Right renal pelvis (tissue), 4 donors: ENCODE results near the gene SPTBN1. TPM values are rescaled to one million over a fixed set of nuclear protein-coding genes. Genes with fewer than 3 reads are reported as not detected.

Experiments
- DNase-seq, 4 donors: peaks; one replicate each; pipeline ENCODE4 v3.0.0-alpha.2; 2013; ENCODE audit warnings: low read depth in 4 of 4, low spot score in 3 of 4, missing footprints in 1 of 4
- polyA plus RNA-seq, 4 donors: library from polyadenylated mRNA; unstranded; fragments of 120-200 nt; gene quantifications; one replicate each; pipeline ENCODE4 v1.2.1, GENCODE V29; 2013; ENCODE audit not compliant: insufficient read length in 4 of 4

SPTBN1 gene
- 100 to 1,000 TPM; 224 to 243 (median 228) TPM for polyA plus RNA-seq

DNA sequence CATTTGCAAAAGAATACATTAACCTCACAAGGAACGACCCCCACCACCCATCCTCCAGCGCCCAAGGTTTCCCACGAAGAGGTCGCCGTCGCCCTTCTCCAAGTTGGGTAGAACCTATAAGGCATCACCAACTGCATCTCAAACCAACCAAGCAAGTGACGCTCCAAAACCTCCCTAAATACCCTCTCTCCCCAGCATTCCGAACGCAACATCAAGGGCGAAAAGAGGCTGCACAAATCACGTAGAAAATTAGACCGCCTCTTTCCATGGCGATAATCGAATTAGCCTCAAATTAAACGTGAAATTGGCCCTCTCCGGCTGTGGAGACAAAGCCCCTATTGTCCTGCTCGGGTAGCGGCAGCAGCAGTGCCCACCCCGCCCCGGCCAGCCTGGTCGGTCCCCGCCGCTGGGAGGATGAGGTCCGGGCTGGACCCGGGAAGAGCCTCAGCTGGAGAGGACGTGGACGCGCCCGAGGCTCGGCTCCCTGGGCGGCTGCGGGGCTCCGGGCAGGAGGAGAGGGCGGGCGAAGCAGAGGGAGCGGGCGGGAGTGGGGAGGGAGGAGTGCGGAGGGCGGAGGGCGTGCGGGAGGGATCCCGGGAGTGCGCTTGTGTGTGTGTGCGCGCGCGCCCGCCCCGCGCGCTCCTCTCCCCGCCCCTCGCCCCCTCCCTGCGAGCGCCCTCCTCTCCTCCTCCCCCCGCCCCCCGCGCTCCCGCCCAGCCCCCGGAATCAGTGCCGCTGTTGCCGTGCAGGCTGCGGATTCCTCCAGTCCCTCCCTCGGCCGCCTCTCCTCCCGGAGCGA is at the start of gene SPTBN1:
SPTBN1 (plus strand) TSS at position 765 of the 799 bp plus-strand sequence. CDS start 70,092 bp downstream, outside the sequence.
- peak; percentile 82 to 85 (median 84) for DNase-seq

DNA sequence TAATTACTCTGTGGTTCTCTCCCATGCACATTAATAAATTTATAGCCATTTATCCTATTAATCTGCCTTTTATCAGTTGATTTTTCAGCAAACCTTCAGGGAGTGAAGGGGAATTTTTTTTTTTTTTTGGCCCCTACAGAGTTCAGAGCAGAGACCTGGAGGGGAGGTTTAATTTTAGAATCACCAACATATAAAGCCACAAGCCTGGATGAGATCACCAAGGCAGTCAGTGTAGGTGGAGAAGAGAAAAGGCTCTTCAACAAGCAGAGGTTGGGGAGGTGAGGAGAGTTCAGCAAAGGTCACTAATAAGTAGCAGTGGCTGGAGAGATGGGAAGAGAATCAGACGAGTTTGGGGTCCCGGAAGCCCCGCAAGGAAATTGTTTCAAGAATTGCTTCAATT is 48.4 kb upstream of the SPTBN1 start:
- DNase-seq = no peak

DNA sequence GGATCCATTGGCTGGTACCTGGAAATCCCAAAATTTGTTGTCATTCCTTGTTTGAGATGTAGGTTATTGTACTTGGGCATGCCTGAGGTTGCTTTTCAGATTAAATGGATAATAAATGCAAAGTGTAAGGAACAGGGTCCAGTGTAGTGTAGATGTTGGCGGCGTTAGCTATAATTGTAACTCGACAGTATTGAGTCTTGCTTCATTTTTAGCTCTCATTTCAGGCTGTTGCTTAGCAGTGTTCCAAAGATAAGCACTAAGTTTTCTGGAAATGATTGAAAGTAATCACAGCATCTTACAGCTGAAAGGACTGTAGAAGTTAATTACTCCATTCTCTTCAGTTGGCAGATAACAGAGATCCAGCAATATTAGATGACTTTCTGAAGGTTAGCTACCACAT is 47.8 kb upstream of the SPTBN1 start:
- no peak for DNase-seq

DNA sequence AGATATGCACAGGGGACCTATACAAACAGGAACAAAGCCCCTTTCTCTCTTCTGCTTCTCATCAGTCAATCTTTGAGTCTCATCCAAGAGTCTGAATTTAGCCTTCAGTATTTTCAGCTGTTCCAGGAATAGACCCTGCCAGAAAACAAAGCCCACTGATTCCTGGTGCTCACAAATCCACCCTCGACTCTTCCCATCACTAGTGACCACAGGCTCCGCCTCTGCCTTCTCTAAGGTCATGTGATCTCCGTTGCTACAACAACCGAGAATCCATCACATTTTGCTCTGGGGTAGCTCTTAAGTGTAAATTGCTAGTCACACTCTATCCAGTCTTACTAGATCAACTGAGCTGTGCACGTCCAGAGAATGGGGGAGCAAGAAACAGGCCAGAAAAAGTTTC is 46.4 kb upstream of the SPTBN1 start:
- DNase-seq = no peak

DNA sequence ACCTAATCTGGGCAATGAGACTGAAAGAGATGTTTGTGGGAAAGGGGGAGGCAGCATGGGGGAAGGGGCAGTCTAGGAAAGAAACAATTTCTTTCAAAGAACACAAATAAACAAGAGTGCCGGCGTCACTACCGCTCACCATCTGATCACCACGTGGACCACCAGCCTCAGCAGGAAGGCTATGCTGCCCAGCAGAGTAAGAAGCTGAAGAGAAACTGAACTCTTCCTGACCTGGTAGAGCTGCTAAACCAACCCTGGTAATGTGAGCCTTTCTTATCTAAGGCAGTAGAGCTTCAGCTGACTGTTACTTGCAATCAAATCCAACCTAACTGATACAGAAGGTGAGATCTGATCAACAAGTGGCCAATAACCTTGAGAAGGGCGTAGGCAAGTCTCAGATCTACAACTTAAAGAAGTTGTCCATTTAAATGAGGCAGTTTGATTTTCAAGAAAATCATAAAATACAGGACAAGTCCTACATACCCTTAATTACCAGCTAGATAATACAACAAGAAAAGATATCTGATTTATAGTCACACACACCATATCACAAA is 44.2 kb upstream of the SPTBN1 start:
- no peak for DNase-seq

DNA sequence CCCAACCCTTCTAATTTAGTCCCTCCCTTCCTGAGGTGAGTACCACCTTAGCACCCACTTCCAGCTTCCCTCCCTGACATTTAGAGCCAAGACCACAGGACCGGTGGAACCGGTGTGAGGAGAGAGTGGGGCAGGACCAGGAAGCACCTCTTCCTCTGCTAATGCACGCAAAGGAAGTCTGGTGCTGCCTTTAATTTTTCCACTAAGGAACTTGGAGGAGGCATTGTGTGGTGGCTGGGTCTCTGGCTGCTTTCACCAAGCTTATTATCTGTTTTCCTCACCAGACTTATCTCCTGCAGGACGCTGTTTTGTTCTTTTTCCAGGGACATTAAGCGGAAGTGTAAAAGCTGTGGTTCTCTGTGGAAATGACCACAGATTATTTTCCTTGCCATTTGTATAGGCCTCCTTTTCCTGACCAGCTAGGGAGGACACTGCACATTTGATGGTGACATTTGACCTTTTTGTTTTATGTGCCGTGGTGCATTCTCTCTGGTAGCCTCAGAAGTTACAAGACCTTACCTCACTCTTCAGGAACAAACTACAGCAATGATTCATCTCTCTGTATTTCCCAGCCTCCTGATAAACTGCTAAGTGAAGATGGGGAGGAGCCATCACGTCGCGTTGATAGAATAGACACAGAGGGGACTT is 39.8 kb upstream of the SPTBN1 start:
- DNase-seq = no peak

DNA sequence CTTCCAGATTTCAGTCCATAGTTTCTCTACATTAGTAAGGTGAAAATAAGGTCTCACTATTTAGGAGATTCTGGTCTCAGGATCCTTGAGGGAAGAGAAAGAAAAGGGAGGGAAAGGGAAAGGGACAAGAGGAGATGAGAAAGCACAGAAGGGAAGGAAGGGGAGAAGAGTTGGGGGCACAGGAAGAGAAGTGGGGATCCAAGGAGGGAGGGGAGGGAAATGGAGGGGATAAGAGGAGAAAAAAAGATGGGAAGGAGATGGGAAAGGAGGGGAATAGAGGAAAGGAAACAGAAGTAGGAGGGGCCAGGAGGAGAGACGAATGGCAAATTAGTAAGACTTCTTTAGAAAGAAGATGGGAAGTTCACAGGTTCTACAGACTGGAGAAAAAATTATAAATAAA is 39.2 kb upstream of the SPTBN1 start:
- no peak for DNase-seq

DNA sequence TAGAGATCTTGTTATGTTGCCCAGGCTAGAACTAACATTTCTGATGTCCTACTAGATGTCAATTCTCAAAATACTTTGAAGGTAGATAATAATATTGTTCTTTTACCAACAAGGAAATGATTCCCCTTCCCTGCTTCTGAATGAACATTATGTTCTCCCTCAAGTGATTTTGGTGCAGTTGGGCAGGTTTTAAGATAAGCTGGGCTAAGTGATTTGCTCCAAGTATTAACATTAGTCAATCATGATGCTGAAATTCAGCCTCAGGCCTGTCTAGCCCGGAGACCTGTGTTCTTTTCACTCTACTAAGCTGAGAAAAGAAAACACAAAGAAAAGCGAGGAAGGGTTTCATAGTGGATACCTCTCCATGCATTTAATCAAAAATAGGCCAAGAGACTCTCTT is 38.5 kb upstream of the SPTBN1 start:
- DNase-seq = no peak

DNA sequence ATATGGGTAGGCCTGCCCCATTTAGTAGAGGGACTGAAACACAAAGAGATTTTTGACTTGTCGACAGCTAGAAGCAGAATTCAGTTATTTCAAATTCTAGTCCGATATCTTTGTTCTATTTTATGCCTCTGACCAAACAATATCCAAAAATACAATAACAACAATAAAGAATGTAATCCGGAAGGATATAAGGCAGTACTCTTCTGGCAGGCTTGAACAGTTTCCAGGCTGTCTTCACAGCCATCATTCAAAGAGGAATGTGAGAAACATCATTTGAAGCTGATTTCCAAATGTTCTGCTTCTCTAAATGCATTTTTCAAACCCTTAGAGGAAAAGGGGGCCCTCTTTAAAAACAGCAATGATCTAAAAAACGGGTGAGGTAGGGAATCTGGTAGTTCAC is 36.7 kb upstream of the SPTBN1 start:
- DNase-seq = no peak

DNA sequence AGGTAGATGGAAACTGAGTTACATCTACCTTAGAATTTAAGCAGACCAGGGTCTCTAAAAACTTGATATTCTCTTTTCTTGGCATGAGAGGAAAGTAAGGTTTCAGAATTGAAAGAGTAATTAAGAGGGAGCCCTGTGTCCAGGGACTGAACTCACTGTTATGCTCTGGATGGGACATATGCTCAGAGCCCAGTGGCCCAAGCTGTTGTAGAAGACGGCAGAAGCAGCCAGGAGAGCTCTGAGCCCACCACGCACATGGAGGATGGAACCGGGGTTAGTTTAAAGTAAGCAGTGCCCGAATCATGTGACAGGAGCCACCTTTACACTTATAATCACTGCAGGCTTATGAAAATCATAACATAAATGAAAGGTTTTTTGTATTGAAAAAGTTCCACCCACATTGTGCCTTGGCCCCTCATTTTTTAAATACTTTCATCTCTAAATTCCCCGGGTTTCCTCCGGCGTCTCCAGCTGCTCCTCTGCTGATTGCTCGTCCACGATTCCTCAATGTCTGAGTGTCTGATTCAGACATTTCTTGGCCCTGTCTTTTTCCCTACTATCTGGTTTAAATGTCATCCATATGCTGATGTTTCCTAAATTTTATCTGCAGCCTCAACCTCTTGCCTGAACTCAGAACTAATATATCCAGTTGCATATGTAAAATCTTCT is 36.1 kb upstream of the SPTBN1 start:
- DNase-seq = no peak

DNA sequence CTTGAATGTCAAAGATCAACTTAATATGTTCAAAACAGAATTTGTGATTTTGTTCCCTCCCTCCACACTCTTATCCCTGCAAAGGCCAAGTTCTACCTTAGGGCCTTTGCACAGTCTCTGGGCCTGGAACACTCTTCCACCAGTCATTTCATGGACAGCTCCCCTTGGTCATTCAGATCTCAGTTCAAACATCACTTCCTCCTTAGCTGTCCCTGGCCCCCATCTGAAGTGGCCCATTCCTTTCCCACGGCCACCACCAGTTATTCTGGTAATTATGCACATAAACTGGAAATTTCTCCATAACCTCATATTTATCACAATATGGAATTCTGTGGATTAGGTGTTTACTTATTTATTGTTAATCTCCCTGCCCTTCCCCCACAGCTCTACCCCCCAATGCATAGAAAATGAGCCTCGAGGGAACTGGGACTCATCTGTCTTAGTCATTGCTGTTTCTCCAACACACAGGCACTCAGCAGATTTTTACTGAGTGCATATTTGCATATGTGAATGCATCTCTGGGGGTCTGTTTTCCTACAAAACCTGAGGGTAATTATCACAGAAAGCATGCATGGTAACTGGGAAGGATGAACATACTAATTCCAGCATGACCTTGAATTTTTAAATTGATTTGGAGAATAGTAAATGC is 35.5 kb upstream of the SPTBN1 start:
- no peak for DNase-seq

DNA sequence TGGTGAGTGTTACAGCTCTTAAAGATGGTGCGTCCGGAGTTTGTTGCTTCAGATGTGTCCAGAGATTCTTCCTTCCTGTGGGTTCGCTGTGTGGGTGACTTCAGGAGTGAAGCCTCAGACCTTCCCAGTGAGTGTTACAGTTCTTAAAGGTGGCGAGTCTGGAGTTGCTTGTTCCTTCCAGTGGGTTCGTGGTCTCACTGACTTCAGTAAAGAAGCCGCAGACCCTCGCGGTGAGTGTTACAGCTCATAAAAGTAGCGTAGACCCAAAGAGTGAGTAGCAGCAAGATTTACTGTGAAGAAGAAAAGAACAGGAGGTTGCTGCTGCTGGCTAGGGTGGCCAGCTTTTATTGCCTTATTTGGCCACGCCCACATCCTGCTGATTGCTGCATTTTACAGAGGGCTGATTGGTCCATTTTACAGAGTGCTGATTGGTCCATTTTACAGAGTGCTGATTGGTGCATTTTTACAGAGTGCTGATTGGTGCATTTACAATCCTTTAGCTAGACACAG is 34.0 kb upstream of the SPTBN1 start:
- no peak for DNase-seq

DNA sequence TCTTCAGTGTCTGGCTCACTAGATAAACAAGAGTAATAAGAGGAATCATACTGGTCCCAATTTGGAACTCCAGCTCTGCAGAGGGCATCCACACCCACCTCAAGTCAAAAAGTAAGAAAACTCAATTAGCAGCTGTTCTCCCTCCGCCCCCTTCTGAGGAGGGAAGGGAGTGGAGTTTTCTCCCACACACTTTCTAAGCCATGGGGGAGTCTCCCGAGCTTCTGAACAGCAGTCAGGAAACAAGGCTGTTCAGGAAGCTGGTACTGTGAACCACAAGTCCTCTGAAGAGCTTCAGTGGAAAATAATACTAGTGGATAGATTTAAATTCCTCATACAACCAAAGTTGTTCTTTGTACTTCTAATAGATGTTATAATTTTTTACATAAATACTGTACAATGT is 32.9 kb upstream of the SPTBN1 start:
- DNase-seq = no peak

DNA sequence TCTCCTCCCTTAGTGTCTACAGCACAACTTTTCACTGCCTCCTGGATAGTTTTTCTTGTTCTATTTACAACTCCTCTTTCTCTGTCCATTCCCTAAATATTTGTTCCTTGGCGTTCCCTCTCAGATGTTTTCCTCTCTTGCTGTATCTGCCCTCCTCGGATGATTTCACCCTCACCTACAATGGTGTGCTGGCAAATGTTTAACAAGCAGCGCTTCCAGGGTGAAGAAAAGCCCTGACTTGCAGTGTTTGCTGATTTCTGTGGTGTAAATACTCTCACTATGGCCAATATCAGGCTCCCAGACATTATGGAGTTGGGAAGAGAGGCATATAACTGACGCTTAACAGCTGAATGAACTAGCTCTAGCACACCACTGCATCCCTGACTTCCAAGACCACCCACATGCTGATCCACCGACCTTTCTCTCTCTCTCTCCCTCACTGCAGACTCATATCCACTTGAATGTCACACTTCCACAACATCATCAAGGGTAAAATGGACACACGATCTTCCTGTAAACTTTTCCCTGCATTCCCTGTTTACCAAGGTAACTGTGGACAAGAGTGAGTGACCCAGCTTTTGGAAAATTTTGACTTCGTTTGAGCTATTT is 31.5 kb upstream of the SPTBN1 start:
- DNase-seq = no peak

DNA sequence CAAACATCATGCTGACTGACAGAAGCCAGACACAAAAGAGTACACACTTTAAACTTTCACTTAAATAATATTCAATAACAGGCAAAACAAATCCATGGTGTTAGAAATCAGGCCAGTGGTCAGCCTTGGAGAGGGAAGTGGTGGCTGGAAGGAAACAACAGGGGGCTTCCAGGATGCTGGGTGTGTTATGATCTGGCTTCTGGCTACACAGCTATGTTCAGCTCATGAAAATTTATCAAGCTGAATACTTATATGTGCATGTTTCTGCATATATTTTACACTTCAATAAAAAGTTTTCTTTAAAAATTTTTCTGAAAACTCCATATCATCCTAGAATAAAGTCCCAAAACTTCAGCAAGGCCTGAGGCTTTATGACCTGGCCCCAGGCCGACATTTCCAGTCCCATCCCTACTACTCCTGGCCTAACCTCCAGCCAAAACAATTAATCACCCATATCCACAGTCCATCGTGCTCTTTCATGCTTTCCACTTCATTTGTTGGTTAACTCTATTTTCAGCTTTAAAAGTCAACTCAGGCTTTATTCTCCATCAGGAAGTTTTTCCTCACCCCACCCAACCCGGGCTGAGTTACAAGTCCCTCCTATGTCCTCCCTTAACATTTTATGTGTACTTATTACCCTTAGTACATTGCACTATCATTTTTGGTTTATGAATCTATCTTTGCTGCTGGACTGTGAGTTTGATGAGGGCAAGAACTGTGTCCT is 27.9 kb upstream of the SPTBN1 start:
- DNase-seq = no peak

DNA sequence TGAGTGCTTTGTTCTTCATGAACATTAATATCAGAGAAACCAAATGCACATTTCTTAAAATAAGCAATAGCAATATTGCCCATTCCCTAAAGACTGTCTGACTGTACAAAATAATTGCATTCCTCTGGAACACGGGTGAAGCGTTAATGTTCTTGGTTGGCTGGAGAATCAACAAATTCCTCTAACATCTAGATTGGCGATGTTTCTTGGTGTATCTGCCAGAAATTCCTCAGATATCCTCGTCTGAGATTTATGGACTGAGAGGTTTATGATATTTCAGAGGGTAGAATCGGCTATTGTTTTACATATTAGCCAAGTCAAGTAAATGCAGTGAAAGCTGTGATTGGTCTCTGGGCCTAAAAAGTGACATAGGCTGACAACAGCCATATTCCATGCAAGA is 27.1 kb upstream of the SPTBN1 start:
- DNase-seq = no peak

DNA sequence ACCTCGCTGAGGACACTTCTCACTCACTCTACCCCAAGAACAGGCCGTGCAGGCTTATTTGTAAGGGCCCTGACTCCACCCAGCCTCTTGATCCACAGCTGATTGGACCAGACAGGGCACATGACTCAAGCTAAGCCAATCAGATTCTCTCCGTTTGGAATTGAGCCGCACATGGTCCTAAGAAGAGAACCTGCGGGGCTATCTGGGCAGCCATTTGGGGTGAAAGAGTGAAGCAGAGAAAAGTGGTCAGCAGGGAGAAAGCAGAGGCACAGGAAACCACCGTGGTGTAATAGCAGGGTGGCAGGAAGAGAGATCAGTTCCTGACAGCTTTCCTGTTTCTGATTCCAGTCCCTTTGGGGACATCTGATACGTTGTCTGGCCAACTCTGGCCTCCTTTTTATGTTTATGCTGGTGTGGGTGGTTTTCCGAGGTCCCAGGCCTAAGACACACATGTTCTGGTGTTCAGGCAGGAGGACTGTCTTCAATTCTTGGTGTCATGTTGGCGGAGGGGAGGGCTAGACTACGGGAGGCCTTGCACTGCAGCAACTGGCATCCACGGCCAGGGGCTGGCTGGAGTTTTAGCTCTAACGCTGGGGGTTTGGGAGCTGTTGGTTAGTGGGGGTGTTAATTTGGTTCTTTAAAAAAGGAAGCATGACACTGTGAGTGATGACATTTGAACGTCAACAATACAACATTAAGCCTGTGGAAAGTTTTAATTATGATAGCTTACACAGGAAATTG is 26.1 kb upstream of the SPTBN1 start:
- DNase-seq = no peak

DNA sequence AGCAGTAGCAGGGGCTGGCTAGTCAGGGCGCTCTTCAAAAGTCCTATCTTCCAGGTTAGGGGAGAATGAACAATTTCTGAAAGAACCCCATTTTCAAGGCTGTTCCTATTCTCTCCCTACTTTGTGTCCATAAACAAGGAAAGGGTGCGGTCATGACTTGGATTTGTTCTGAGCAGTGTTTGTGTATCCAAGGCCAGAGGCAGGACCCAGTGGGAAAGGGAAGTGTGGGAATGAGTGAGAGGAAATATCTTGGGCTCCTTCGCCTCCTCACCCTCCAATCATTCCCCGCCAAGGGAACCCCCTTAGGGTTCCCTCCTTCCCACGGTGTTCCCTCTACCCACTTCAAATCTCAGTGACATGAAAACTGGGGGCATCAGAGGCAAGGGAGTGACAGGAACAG is 25.5 kb upstream of the SPTBN1 start:
- no peak for DNase-seq
